Mammary microvascular endothelial cell (primary cell): ENCODE results near the gene PHYKPL. TPM values are rescaled to one million over a fixed set of nuclear protein-coding genes. Genes with fewer than 3 reads are reported as not detected.

ENCODE experiments used
- total RNA-seq: library from RNA; depleted of rRNA; stranded (reverse); fragments of >200 nt; gene quantifications from 2 replicates; pipeline ENCODE4 v1.2.3, GENCODE V29; 2015

PHYKPL gene
- 20.2 and 25.8 TPM in 2 replicates for total RNA-seq

DNA sequence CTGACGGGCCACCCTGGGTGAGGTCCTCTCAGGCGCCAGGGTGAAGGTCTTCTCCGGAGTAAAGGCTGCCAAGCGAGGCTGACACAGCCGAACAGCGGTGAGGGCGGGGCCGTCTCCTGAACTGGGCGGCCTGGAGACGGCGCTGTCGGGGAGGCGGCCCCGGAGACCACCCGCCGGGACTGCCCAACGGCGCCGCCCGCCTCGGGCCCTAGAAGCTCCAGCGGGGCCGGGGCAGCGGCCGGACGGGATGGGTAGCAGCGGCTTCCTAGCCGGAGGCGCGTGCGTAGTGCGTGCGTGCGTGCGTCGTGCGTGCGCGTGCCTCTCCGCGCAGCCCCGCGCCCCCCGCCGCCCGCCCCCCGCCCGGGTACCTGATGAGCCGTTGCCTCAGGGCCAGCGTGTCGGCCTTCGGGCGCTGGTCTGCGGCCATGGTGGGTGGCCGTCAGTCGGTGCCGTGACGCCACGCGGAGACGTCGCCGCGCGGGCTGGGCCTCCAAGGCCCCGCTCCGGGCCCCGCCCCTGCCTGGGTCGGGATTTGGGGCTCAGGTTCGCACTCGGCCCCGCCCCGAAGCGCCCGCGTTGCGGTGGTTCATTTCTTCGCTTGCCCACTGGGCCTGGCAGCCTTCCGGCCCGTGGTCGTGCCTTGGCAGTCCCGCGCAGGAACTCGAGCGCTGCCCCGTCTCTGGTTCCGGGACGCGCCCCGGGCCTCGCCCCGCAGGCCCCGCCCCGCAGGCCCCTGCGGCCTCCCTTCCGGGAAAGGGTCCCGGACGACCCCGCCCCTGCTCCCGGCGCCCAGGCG is at the start of gene PHYKPL:
Gene PHYKPL (minus strand): TSS at position 679 of the 796 bp plus-strand sequence. CDS start 252 bp downstream, at position 427.

DNA sequence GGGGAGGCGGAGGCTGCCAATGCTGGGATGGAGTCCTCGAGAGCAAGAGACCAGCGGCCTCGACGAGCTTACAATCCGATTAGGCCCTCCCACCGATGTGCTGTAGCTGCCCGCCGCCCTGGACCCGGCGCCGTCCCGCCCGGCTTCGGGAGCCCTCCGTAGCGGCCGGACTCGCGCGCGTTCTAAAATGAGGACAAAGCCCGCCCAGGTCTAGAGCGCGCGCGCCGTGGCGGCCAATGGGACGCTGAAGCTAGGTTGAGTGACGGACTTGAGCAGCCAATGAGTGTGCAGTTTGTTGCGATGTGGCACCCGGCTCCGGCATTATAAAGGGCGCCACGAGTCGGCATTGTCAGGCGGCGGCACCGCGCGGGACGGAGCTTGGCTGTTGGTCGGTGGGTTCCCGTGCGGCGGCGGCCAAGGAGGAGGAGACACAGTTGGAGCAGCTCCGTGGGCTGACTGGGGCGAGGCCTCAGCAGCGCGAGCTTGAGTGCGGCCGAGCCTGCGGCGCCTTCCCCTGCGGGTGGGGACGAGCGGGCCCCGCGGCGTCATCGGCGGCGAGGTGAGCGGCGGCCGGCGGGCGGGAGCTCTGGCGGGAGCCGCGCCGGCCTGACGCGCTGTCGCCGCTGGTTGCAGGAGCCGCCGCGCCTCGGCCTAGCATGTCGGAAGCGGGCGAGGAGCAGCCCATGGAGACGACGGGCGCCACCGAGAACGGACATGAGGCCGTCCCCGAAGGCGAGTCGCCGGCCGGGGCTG is 28.2 kb downstream of the PHYKPL start, which contains the start of gene HNRNPAB:
Gene HNRNPAB (plus strand): TSS at position 352 of the 753 bp plus-strand sequence. CDS start 305 bp downstream, at position 657.

DNA sequence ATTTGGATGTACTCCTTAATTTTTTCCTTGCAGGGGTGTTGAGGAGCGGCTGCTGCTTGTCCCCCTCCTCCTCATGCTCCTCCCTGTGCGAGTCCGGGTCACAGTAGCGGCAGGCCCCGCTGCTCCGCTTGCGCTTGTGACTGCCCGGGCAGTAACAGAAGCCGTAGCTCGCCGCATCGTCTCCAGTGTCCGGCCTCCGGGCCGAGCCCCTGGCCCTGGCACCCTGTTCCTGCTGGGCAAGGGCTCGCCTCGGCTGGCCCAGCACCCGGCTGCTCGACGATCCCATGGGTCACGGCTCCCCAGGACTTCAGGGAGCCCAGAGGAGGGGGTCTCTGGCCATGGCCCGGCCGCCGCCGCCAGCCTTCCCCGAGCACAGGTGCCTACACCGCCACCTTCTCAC is 45.6 kb downstream of the PHYKPL start, which contains the start of gene GMCL2:
Gene GMCL2 (minus strand): TSS at position 358 of the 400 bp plus-strand sequence. CDS start 72 bp downstream, at position 286.

Other genes starting within 250 kb of the PHYKPL start
- not detected in 2 replicates for gene PROP1, start 236.6 kb downstream of the PHYKPL start, total RNA-seq
- gene N4BP3, start 119.3 kb downstream of the PHYKPL start, total RNA-seq: 12.3 and 13.1 TPM in 2 replicates
- 17.7 and 22.1 TPM in 2 replicates for gene RMND5B, start 101.8 kb downstream of the PHYKPL start, total RNA-seq
- 657 and 671 TPM in 2 replicates for gene NHP2, start 78.9 kb downstream of the PHYKPL start, total RNA-seq
- not detected in 2 replicates for gene GMCL2, start 45.4 kb downstream of the PHYKPL start, total RNA-seq
- gene HNRNPAB, start 28.3 kb downstream of the PHYKPL start, total RNA-seq: 170 and 191 TPM in 2 replicates